Right renal pelvis (tissue), 4 donors: ENCODE measurements around the gene HIGD2B. TPM values are rescaled to one million over a fixed set of nuclear protein-coding genes. Genes with fewer than 3 reads are reported as not detected.

ENCODE experiments used
- polyA plus RNA-seq, 4 donors: library from polyadenylated mRNA; unstranded; fragments of 120-200 nt; gene quantifications; one replicate each; pipeline ENCODE4 v1.2.1, GENCODE V29; 2013; ENCODE audit not compliant: insufficient read length in 4 of 4

HIGD2B gene
- polyA plus RNA-seq, 4 donors: not detected

Other genes starting within 250 kb of the HIGD2B start
- gene ARIH1, start 211.9 kb downstream of the HIGD2B start, polyA plus RNA-seq: 100 to 1,000 TPM; 184 to 211 (median 203) TPM
- under 1 TPM in 3 of 4 donors, not detected in 1; 0.19 to 0.53 (median 0.34) TPM for gene GOLGA6B, start 31.5 kb downstream of the HIGD2B start, polyA plus RNA-seq
- 10 to 100 TPM; 39.0 to 43.9 (median 40.0) TPM for gene BBS4, start within 50 bp of the HIGD2B start, polyA plus RNA-seq
- gene ADPGK, start 97.6 kb upstream of the HIGD2B start, polyA plus RNA-seq: 10 to 100 TPM; 48.2 to 57.7 (median 53.4) TPM